Neuronal stem cell (in vitro differentiated cells): ENCODE data around the gene C17orf50.

ENCODE experiments used
- DNase-seq: peaks from one replicate; pipeline ENCODE4 v3.0.0-alpha.2; 2013; ENCODE audit warnings: low spot score
- H2AFZ ChIP-seq: one replicate; pipeline ENCODE4 v1.6.1; 2013; ENCODE audit warnings: mild to moderate bottlenecking, low read length, inconsistent platforms
- H2AK5ac ChIP-seq: 2 replicates; pipeline ENCODE4 v1.6.1; 2013; ENCODE audit warnings: low read depth, mild to moderate bottlenecking, inconsistent platforms, low read length, moderate library complexity, mixed read lengths
- H2BK120ac ChIP-seq: 2 replicates; pipeline ENCODE4 v1.6.1; 2013; ENCODE audit warnings: low read depth, mild to moderate bottlenecking, inconsistent platforms, low read length, moderate library complexity, mixed read lengths
- H2BK12ac ChIP-seq: one replicate; pipeline ENCODE4 v1.6.1; 2013; ENCODE audit warnings: low read length, inconsistent platforms
- H2BK15ac ChIP-seq: 2 replicates; pipeline ENCODE4 v1.6.1; 2013; ENCODE audit warnings: mild to moderate bottlenecking, low read length, inconsistent platforms, mixed read lengths
- H2BK5ac ChIP-seq: one replicate; pipeline ENCODE4 v1.6.1; 2013; ENCODE audit warnings: inconsistent platforms, mild to moderate bottlenecking, low read length, moderate library complexity
- H3K14ac ChIP-seq: one replicate; pipeline ENCODE4 v1.6.1; 2013; ENCODE audit warnings: low read length, inconsistent platforms
- H3K18ac ChIP-seq: 2 replicates; pipeline ENCODE4 v1.6.1; 2013; ENCODE audit warnings: low read length, inconsistent platforms
- H3K23ac ChIP-seq: 2 replicates; pipeline ENCODE4 v1.6.1; 2013; ENCODE audit warnings: low read depth, mild to moderate bottlenecking, mixed read lengths, low read length, inconsistent platforms; ENCODE audit not compliant: poor library complexity
- H3K27ac ChIP-seq: replicated peaks from 3 replicates; pipeline ENCODE4 v1.5.1; 2013; ENCODE audit warnings: low read length, inconsistent platforms
- H3K27me3 ChIP-seq, 3 experiments: 2 replicates each; pipeline ENCODE4 v1.6.1; 2013; ENCODE audit warnings: low read length in 3 of 3, mild to moderate bottlenecking in 2 of 3, inconsistent platforms in 1 of 3, low read depth in 1 of 3, mixed read lengths in 1 of 3, moderate library complexity in 1 of 3; ENCODE audit not compliant: control insufficient read depth in 3 of 3, insufficient read depth in 3 of 3
- H3K36me3 ChIP-seq, 2 donors: replicated peaks in 1 of 2; 2 replicates each; pipeline ENCODE4 v1.6.1; 2013; ENCODE audit warnings: low read length in 2 of 2; ENCODE audit not compliant: control insufficient read depth in 2 of 2, insufficient read depth in 2 of 2
- H3K4ac ChIP-seq: 2 replicates; pipeline ENCODE4 v1.6.1; 2013; ENCODE audit warnings: inconsistent platforms, mild to moderate bottlenecking, low read length, moderate library complexity
- H3K4me1 ChIP-seq, 2 donors: 1 replicate in 1 of 2; 2 replicates in 1 of 2; pipeline ENCODE4 v1.6.1; 2013; ENCODE audit warnings: low read length in 2 of 2, low read depth in 1 of 2; ENCODE audit not compliant: control insufficient read depth in 2 of 2, insufficient read depth in 1 of 2
- H3K4me2 ChIP-seq: one replicate; pipeline ENCODE4 v1.6.1; 2013; ENCODE audit warnings: mild to moderate bottlenecking, low read length, inconsistent platforms; ENCODE audit not compliant: insufficient read depth, poor library complexity, severe bottlenecking
- H3K4me3 ChIP-seq, 2 donors: 2 replicates each; pipeline ENCODE4 v1.5.1; 2013; ENCODE audit warnings: low read length in 2 of 2, mild to moderate bottlenecking in 2 of 2, inconsistent platforms in 1 of 2, moderate library complexity in 1 of 2
- H3K79me1 ChIP-seq: one replicate; pipeline ENCODE4 v1.6.1; 2013; ENCODE audit warnings: low read depth, mild to moderate bottlenecking, inconsistent platforms, low read length, moderate library complexity
- H3K9ac ChIP-seq: one replicate; pipeline ENCODE4 v1.6.1; 2013; ENCODE audit warnings: mild to moderate bottlenecking, low read depth, low read length, inconsistent platforms; ENCODE audit not compliant: poor library complexity
- H3K9me3 ChIP-seq, 2 donors: replicated peaks in 1 of 2; 2 replicates each; pipeline versions ENCODE3 to v1.6.1; 2013; ENCODE audit warnings: low read length in 2 of 2, mild to moderate bottlenecking in 2 of 2, inconsistent platforms in 1 of 2, low read depth in 1 of 2, mixed read lengths in 1 of 2, moderate library complexity in 1 of 2; ENCODE audit not compliant: control insufficient read depth in 2 of 2, insufficient read depth in 1 of 2
- H4K8ac ChIP-seq: one replicate; pipeline ENCODE4 v1.6.1; 2013; ENCODE audit warnings: low read depth, mild to moderate bottlenecking, inconsistent platforms, low read length, moderate library complexity
- H4K91ac ChIP-seq: one replicate; pipeline ENCODE4 v1.6.1; 2013; ENCODE audit warnings: low read length, low read depth, mild to moderate bottlenecking, inconsistent platforms; ENCODE audit not compliant: poor library complexity
- WGBS, 2 donors: extraction: QIAGEN DNeasy Blood & Tissue Kit; methylation state at CpG; one replicate each; pipeline ENCODE4 v1.1.7; 2013; ENCODE audit warnings: missing lambda C conversion rate in 2 of 2, mixed read lengths in 1 of 2; ENCODE audit not compliant: insufficient read length in 2 of 2, insufficient replicate concordance in 1 of 2; ENCODE audit errors: extremely low coverage in 2 of 2; 5-methylcytosine and 5-hydroxymethylcytosine counted together

Gene C17orf50

GRCh38 chr17:35736236-35736635 lies 24.5 kb upstream of the C17orf50 start:
- Histone ChIP-seq H3K23ac (peak overlapping the region; percentile 63), H3K4me1 (peaks cover 6 to 10% of the 10 kb centered on the region in 2 donors), H3K79me1 (no peaks in the 10 kb centered on the region), H2BK12ac (no peak overlapping the region), H3K27me3 (peaks cover 0 to 16% (median 5%) of the 10 kb centered on the region in 3 experiments), H2AK5ac (no peak overlapping the region), H3K14ac (no peak overlapping the region), H2BK15ac (no peak overlapping the region), H2BK5ac (no peak overlapping the region), H2BK120ac (no peak overlapping the region), H3K4me2 (no peak overlapping the region), H4K8ac (no peak overlapping the region), H2AFZ (no peak overlapping the region), H3K9me3 (peaks cover 0 to 8% of the 10 kb centered on the region in 2 donors), H3K4ac (no peak overlapping the region), H3K27ac (no peak overlapping the region), H4K91ac (no peak overlapping the region), H3K18ac (peak overlapping the region; percentile 36), H3K9ac (peak overlapping the region; percentile 57), H3K4me3 (no peak overlapping the region), H3K36me3 (peaks cover 0 to 8% of the 10 kb centered on the region in 2 donors)
- WGBS, 2 donors, result no CpG with 5 or more reads among the region's 5 CpGs
- DNase-seq, result no peak

GRCh38 chr17:35738519-35739133 lies 22.1 kb upstream of the C17orf50 start:
- H3K36me3 ChIP-seq, result peaks cover 0 to 4% of the 10 kb centered on the region in 2 donors
- H3K27me3 ChIP-seq, result peaks cover 0 to 32% (median 5%) of the 10 kb centered on the region in 3 experiments
- H3K27ac ChIP-seq, result no peak overlapping the region
- no peaks in the 10 kb centered on the region for H3K79me1 ChIP-seq
- H3K18ac ChIP-seq, result no peak overlapping the region
- H4K91ac ChIP-seq, result no peak overlapping the region
- no peak overlapping the region for H3K9ac ChIP-seq
- no peak overlapping the region for H3K4me2 ChIP-seq
- no peak overlapping the region for H2BK12ac ChIP-seq
- H3K4ac ChIP-seq, result no peak overlapping the region
- H2BK5ac ChIP-seq, result no peak overlapping the region
- no peak overlapping the region for H3K23ac ChIP-seq
- H2BK120ac ChIP-seq, result no peak overlapping the region
- no peak overlapping the region for H3K4me3 ChIP-seq
- no CpG with 5 or more reads among the region's 5 CpGs for WGBS, 2 donors
- H4K8ac ChIP-seq, result no peak overlapping the region
- no peak for DNase-seq
- H2AFZ ChIP-seq, result no peak overlapping the region
- no peak overlapping the region for H2AK5ac ChIP-seq
- H3K9me3 ChIP-seq, result peaks cover 0 to 8% of the 10 kb centered on the region in 2 donors
- no peak overlapping the region for H3K14ac ChIP-seq
- peaks cover 0 to 4% of the 10 kb centered on the region in 2 donors for H3K4me1 ChIP-seq
- H2BK15ac ChIP-seq, result no peak overlapping the region

GRCh38 chr17:35740216-35740615 lies 20.5 kb upstream of the C17orf50 start:
- Histone ChIP-seq H3K79me1 (no peaks in the 10 kb centered on the region), H3K4me3 (no peak overlapping the region), H2BK15ac (no peak overlapping the region), H3K9me3 (peaks cover 0 to 8% of the 10 kb centered on the region in 2 donors), H3K18ac (no peak overlapping the region), H2AFZ (no peak overlapping the region), H2BK5ac (no peak overlapping the region), H3K23ac (no peak overlapping the region), H3K9ac (peak overlapping the region; percentile 38), H3K4ac (no peak overlapping the region), H3K14ac (no peak overlapping the region), H3K27me3 (peaks cover 0 to 32% (median 5%) of the 10 kb centered on the region in 3 experiments), H3K36me3 (peaks cover 0 to 4% of the 10 kb centered on the region in 2 donors), H2AK5ac (no peak overlapping the region), H3K4me2 (no peak overlapping the region), H4K91ac (no peak overlapping the region), H2BK12ac (no peak overlapping the region), H3K4me1 (peaks cover 0 to 4% of the 10 kb centered on the region in 2 donors), H4K8ac (no peak overlapping the region), H2BK120ac (no peak overlapping the region), H3K27ac (no peak overlapping the region)
- DNase-seq, result no peak
- WGBS, 2 donors, result no CpG with 5 or more reads among the region's 7 CpGs

- Histone ChIP-seq H3K14ac (no peak overlapping the region), H2AFZ (no peak overlapping the region), H3K9me3 (peaks cover 0 to 8% of the 10 kb centered on the region in 2 donors), H4K8ac (no peak overlapping the region), H3K27me3 (peaks cover 0 to 32% (median 5%) of the 10 kb centered on the region in 3 experiments), H3K4me1 (peaks cover 0 to 4% of the 10 kb centered on the region in 2 donors), H4K91ac (no peak overlapping the region), H2BK5ac (no peak overlapping the region), H3K9ac (no peak overlapping the region), H2BK12ac (peak overlapping the region; percentile 63), H3K4me3 (peak overlapping the region in 1 of 2 donors; percentile 55), H3K23ac (peak overlapping the region; percentile 98), H3K36me3 (peaks cover 0 to 4% of the 10 kb centered on the region in 2 donors), H3K18ac (peak overlapping the region; percentile 87), H3K4me2 (peak overlapping the region; percentile 43), H3K4ac (no peak overlapping the region), H2BK15ac (no peak overlapping the region), H2AK5ac (no peak overlapping the region), H3K79me1 (no peaks in the 10 kb centered on the region), H3K27ac (no peak overlapping the region), H2BK120ac (no peak overlapping the region)
- WGBS, 2 donors, result no CpG with 5 or more reads among the region's 73 CpGs
- no peak for DNase-seq
Measured at GRCh38 chr17:35740997-35741931, 19.4 kb upstream of the C17orf50 start.
